ENCODE results near the gene TBXAS1.

The TBXAS1 gene

DNA sequence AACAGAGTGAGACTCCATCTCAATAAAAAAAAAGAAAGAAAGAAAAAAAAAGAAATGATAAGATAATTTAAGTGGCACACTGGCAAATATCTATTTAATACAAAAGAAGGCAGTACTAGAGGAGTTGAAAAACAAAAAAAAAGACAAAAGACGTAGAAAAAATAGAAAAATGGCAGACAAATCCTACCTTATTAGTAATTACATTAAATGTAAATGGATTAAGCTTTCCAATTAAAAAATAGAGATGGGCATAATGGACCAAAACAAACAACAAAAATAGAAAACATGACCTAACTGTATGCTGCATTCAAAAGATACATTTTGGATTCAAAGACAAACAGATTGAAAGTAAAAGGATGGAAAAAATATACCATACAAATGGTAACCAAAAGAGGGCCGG lies 239.0 kb downstream of the TBXAS1 start:
- no peak for DNase-seq (ENCODE audit: low read depth, low spot score)

DNA sequence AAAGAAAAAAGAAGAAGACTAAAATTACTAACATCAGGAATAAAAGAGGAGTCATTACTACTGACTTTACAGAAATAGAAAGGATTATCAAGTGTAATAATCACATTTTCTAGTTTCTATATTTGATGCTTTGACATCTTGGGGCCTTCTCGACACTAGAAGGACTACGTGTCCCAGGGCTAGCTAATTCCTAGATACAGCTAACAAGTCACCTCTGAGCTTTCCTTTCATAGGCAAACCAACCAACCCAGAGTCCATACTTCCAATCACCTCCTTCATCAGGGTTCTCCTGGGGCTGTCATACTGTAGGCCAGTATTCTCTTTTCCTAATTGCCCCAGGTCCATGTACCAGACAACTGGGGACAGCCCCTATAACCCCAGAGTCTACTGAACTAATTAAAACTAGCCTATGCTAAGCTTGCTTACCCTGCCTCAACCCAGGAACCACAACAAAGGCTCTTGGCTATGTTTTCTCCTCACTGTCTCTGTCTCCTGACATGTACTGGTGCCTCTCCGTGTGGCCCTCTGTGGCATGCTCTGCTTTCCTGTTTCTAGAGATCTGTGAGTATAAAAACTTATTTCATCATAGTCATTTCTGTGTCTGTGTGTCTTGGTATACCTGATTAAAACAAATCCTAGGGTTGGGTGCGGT lies 240.4 kb downstream of the TBXAS1 start:
- DNase-seq (ENCODE audit: low read depth, low spot score) = no peak

Measured in astrocyte of the hippocampus (primary cell).